Mucosa of descending colon (tissue), 3 donors: Measurements from ENCODE around the gene ZP4. TPM values are rescaled to one million over a fixed set of nuclear protein-coding genes. Genes with fewer than 3 reads are reported as not detected.

Source experiments
- ATAC-seq: fragments of 200-7000 bp; cut with Tn5 transposase; one replicate; pipeline ENCODE4 v1.9.1; 2020; ENCODE audit warnings: mild to moderate bottlenecking, moderate library complexity
- DNase-seq, 3 donors: peaks; one replicate each; pipeline ENCODE4 v3.0.0-alpha.2; 2020
- H3K36me3 ChIP-seq: fragments of 200-600 bp; one replicate; pipeline ENCODE4 v1.8.0; 2021; ENCODE audit warnings: low read depth, mild to moderate bottlenecking
- H3K4me1 ChIP-seq: fragments of 200-600 bp; one replicate; pipeline ENCODE4 v1.8.0; 2021; ENCODE audit warnings: low read depth, mild to moderate bottlenecking
- H3K4me3 ChIP-seq: fragments of 200-600 bp; one replicate; pipeline ENCODE4 v1.8.0; 2021; ENCODE audit warnings: mild to moderate bottlenecking
- H3K9me3 ChIP-seq: fragments of 200-600 bp; one replicate; pipeline ENCODE4 v1.8.0; 2021; ENCODE audit warnings: mild to moderate bottlenecking
- intact Hi-C, 2 donors: fragments of 100-400 bp; cut with DNase I in 1 of 2; cut with micrococcal nuclease in 1 of 2; formaldehyde crosslinking; loops; one replicate each; pipeline versions ENCODE4 v1.11.0 to v1.11.1; 2022; cut with DNase I, micrococcal nuclease
- total RNA-seq, 3 donors: library from RNA; stranded (reverse); fragmentation: NEBNext Ultra II Directional in 2 of 3; extraction: Animal tissue kit (Norgen Biotek cat#: 25700) in 2 of 3; gene quantifications; one replicate each; pipeline versions ENCODE4 v1.2.1 to v1.2.4, GENCODE V29; 2021 to 2023
- TF ChIP-seq, protein P1 (sequence below): fragments of 200-600 bp; IDR thresholded peaks from one replicate; pipeline ENCODE4 v1.8.0; 2022; ENCODE audit warnings: antibody characterized with exemption, mild to moderate bottlenecking
- donor health status: DM: no; HTN: no; CAD: no; lungs with moderate emphysema.
- donor health status: DM: no; HTN: no; CAD: no.
- donor health status: DM: no; HTN: yes; CAD: no.

ZP4 gene
- total RNA-seq, 3 donors from 2014 or later = not detected

DNA sequence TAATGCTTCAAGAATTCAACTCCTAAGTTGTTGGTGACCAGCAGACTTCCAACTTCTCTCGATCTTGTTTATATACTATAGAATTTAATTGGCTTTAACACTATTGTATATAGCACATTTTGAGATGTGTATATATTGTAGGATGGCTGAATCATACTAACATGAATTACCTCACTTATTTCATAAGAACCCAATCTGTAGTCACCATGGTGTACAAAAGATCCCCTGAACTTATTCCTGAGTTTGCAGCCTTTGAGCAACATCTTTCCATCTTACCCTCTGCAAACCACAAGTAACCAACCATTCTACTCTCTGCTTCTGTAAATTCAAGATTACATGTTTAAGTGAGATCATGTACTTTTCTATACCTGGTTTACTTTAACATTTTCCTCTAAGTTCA is 12.3 kb downstream of the ZP4 start:
- DNase-seq (no peak), ATAC-seq (no peak)
- TF ChIP-seq, protein P1, sequence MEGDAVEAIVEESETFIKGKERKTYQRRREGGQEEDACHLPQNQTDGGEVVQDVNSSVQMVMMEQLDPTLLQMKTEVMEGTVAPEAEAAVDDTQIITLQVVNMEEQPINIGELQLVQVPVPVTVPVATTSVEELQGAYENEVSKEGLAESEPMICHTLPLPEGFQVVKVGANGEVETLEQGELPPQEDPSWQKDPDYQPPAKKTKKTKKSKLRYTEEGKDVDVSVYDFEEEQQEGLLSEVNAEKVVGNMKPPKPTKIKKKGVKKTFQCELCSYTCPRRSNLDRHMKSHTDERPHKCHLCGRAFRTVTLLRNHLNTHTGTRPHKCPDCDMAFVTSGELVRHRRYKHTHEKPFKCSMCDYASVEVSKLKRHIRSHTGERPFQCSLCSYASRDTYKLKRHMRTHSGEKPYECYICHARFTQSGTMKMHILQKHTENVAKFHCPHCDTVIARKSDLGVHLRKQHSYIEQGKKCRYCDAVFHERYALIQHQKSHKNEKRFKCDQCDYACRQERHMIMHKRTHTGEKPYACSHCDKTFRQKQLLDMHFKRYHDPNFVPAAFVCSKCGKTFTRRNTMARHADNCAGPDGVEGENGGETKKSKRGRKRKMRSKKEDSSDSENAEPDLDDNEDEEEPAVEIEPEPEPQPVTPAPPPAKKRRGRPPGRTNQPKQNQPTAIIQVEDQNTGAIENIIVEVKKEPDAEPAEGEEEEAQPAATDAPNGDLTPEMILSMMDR = no peak
- Histone ChIP-seq H3K4me1 (no peaks in the 10 kb centered on the region), H3K36me3 (no peaks in the 10 kb centered on the region), H3K9me3 (no peaks in the 10 kb centered on the region), H3K4me3 (no peak overlapping the region)
- intact Hi-C loops = no loop called here

- Histone ChIP-seq H3K36me3 (no peaks in the 10 kb centered on the region), H3K9me3 (no peaks in the 10 kb centered on the region), H3K4me1 (no peaks in the 10 kb centered on the region), H3K4me3 (no peak overlapping the region)
- intact Hi-C loops = no loop called here
- TF ChIP-seq, protein P1 = no peak
- DNase-seq (no peak), ATAC-seq (no peak)
These were observed 13.1 kb downstream of the ZP4 start for GRCh38 chr1:237877631-237878030.

- H3K9me3 ChIP-seq = no peaks in the 10 kb centered on the region
- TF ChIP-seq, protein P1 = no peak
These were observed 15.4 kb downstream of the ZP4 start for GRCh38 chr1:237875291-237875690.

GRCh38 chr1:237873487-237874211 is 17.1 kb downstream of the ZP4 start:
- no peak for ATAC-seq
- no peak for DNase-seq
- H3K9me3 ChIP-seq = no peaks in the 10 kb centered on the region
- TF ChIP-seq, protein P1 = no peak
- no peaks in the 10 kb centered on the region for H3K36me3 ChIP-seq
- no peaks in the 10 kb centered on the region for H3K4me1 ChIP-seq
- no peak overlapping the region for H3K4me3 ChIP-seq
- intact Hi-C loops = no loop called here

More at GRCh38 chr1:237875291-237875690, 15.4 kb downstream of the ZP4 start:
- ATAC-seq = no peak
- intact Hi-C loops = no loop called here
- Histone ChIP-seq H3K36me3 (no peaks in the 10 kb centered on the region), H3K4me1 (no peaks in the 10 kb centered on the region), H3K4me3 (no peak overlapping the region)
- DNase-seq = no peak

- ATAC-seq = peak; percentile 89
- intact Hi-C loops = no loop called here
- no peaks in the 10 kb centered on the region for H3K9me3 ChIP-seq
- no peak overlapping the region for H3K4me3 ChIP-seq
- no peaks in the 10 kb centered on the region for H3K36me3 ChIP-seq
- no peaks in the 10 kb centered on the region for H3K4me1 ChIP-seq
- TF ChIP-seq, protein P1 = no peak
- DNase-seq = peak in 1 of 3 donors; percentile 24
These were observed 21.7 kb downstream of the ZP4 start for GRCh38 chr1:237868817-237869600.
